GM10847 (cell line): ENCODE measurements around the gene NEDD4.

Experiments
- POLR2A ChIP-seq: IDR thresholded peaks from 2 replicates; pipeline ENCODE4 v1.6.1; 2011; ENCODE audit not compliant: insufficient read length; ENCODE audit errors: extremely low read depth

The NEDD4 gene

GRCh38 chr15:55784286-55784685 lies 209.1 kb downstream of the NEDD4 start:
- TF ChIP-seq POLR2A: no peak

- no peak for TF ChIP-seq POLR2A
These were observed 210.5 kb downstream of the NEDD4 start for GRCh38 chr15:55782901-55783300.

DNA sequence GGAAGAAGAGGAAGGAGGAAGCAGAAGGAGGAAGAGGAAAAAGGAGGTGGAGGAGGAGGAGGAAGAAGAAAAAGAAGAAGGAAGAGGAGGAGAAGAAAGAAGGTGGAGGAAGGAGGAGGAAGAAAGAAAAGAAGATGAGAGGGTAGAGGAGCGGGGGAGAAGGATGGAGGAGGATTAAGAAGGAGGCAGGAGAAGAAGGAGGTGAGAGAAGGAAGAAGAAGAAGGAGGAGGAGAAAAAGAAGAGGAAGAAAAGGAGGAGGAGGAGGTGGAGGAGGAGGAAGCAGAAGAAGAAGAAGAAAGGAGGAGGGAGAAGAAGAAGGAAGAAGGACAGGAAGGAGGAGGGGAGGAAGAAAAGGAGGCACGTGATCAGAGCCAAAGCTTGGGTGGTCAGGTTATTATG lies 213.1 kb downstream of the NEDD4 start:
- no peak for TF ChIP-seq POLR2A

DNA sequence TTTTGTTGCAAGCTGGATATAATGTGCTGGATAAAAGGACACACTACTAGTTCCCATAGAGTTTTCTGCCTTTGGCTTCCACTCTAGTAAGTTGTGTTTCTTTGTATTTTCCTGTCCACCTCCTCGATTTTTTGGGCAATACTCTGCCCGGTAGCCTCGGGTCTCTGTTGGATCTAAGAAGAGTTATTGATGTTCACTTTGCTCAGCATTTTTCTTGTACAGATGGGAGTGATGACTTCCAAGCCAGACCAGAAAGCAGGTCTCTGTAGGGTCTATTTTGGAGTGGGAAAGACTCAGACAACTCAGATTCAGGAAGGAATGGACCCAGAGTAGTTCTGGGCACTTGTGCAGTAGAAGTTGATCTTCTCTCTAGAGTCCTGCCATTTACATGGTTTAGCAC lies 214.5 kb downstream of the NEDD4 start:
- TF ChIP-seq POLR2A: no peak
